ENCODE results near the gene SLC6A15. TPM values are rescaled to one million over a fixed set of nuclear protein-coding genes. Genes with fewer than 3 reads are reported as not detected.

The SLC6A15 gene
- total RNA-seq, 1 experiment from 2014 or later: 24.5 TPM

- DNase-seq (ENCODE audit: low read depth): no peak
These were observed 102.0 kb downstream of the SLC6A15 start for GRCh38 chr12:84810611-84811010.

Small RNA genes within 50 kb of the gene (small RNA-seq; reads per million reads assigned to genes)
- gene AC128657.1: not detected

Other genes with a start within 250 kb of the SLC6A15 start
- gene TSPAN19, start 123.5 kb upstream of the SLC6A15 start, total RNA-seq (2014; rRNA removed; shearing (Covaris generic)): 0.10 TPM in 1 of 2 replicates, not detected in the other
- gene LRRIQ1, start 123.6 kb upstream of the SLC6A15 start, total RNA-seq (2014; rRNA removed; shearing (Covaris generic)): 0.06 TPM in 1 of 2 replicates, not detected in the other

Data from HT1080 (cell line).